ENCODE results near the gene PCGF1.

Gene PCGF1

GRCh38 chr2:74515271-74515980 is 7.9 kb upstream of the PCGF1 start:
- no peak for DNase-seq (ENCODE audit: low spot score)

- no peak for DNase-seq (ENCODE audit: low spot score)
Measured at GRCh38 chr2:74514368-74515270, 7.1 kb upstream of the PCGF1 start, which contains the start of gene TLX2. Gene TLX2, plus strand, starts transcription at chr2:74514450. Its CDS starts 357 bp downstream, at chr2:74514807.

DNA sequence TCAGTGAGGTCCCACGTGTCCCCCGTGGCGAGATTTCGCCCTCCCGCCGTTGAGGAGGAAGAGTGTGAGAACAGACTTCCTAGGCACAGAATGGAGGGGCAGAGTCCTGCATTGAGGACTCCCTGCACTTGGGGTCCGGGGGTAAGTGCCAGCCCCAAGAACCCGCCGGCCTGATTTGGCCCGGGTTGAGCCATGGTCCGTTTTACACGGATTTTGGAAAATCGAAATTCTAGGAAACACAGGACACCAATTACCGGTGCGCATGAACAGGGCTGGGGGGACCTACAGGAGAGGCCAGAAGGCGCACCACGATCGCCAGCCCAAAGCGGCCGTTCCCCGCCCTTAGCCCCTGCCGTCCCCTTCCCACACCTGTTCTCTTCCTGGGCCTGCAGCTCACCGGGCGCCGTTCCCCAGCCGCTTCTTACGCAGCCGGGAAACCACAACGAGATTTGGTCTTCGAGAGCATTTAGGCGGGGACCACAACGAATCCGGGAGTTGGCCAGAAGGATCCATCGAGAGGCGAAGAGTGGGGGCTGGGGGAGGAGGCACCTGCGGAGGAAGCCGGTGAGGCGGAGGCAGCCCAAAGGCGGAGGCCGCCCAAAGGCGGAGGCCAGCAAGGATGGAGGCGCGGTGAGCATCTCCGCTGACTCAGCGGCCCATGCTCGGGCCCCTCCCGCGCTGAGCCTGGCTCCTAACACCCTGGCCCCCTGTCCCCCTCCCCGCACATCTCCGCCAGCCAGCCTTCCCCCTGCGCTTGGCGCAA is 6.3 kb upstream of the PCGF1 start:
- DNase-seq (ENCODE audit: low spot score): no peak

DNA sequence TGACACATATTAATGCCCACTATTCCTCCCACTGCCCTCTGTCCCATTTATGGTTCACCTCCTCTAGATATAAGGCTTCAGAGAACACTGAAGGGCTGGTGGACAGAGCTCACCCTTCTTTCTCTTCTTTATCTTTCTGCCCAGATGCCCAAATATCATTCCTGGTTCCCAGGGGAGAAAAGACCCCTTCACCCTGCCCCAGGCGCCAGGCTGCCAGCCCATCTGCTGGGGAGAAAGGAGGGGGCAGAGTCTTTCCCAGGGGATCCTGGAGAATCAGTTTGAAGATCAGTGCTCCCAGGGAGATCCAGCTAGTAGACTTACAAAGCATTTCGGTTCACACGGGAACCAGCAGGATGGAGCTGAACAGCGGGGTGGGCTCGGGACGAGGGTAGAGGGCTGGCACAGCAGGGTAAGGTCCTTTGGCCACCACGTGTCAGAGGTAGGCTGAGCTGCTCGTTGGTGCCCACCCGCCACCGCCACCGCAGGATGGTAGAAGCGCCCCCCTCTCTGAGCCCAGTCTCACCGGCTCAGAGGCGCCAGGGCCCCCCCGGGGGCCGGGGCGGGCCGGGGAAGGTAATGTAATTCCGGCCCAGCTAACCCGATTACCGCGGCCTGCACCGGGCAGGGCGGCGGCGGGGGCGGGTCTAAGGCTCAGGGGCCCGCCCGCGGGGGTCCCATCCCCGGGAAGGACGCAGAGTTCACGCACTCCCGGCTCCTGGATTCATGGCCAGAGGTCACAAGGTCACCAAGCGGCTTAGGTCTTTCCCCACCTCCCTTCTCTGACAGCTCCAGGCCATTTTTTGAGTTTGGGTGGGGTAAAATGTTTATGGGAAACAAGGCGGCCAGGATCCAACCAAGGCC is 5.5 kb upstream of the PCGF1 start:
- DNase-seq (ENCODE audit: low spot score): no peak

DNA sequence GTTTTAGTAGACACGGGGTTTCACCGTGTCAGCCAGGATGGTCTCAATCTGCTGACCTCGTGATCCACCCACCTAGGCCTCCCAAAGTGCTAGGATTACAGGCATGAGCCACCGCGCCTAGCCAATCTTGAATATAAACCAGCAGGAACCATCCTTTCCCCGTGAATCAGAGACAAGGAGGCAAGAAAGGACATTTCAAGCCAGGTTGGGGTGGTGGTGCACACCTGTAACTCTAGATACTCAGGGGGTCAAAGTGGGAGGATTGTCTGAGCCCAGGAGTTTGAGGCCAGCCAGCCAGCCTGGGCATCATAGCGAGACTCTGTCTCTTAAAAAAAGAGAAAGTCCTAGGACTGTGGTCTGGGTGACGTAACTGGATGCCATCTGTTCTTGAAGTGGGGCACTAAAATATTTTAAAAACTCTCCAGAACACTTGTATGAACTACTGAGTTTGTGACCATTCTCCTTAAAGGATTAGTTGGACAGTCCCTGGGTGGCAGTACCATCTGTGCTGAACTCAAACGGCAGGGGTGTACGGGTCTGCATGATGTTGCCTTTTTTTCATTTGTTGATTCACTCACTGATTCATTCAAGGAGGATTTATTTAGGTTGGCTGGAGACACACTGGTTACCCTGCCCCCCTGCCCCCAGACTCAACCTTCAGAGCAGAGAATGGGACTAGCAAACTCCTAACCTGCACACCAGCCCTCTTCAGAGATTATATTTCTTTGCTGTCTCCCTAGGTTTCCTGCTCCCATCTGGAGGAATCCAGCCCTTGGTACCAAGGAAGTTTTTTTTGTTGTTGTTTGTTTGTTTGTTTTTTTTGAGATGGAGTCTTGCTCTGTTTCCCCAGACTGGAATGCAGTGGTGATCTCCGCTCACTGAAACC is 3.9 kb upstream of the PCGF1 start:
- DNase-seq (ENCODE audit: low spot score): no peak

DNA sequence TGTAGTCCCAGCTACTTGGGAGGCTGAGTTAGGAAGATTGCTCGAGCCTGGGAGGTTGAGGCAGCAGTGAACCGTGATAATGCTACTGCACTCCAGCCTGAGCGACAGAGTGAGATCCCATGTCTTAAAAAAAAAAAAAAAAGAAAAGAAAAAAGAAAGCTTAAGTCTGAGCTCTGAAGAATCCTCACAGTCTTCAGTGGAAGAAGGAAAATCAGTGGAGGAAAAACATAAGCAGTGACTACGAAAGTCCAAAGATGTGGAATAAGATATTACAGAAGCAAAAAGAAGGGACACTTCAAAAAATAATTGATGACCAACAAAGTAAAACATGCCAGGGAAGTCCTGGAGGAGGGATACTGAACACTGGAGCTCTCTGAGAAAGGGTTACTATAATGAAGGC is 2.8 kb upstream of the PCGF1 start:
- DNase-seq (ENCODE audit: low spot score): no peak

DNA sequence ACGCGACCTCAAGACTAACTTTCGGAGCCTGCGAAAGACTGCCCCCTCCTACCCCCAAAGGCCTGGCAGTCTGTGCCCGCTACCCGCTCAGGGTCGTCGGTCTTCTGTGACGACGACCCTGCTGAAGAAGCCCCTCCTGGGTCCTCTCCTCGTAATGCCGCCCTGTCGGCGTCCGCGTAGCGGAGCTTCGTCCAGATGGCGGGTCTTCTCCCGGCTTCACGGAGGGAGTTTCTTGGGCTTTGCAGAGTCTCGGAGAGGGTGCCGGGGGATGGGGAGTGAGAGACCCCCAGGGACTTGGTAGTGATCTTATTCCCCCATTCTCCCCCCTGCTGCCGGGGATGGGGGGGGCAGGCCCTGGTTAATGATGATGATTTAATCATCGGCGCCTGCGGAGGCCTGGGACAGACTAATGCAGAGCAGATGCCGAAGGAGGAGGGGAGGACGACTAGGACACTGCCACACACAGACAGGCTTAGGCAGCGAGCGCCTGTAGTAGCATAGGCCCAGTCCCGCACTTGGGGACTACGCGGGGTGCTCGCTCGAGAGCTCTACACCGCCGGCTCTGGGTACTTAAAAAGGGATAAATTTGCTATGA is 528 bp upstream of the PCGF1 start:
- DNase-seq (ENCODE audit: low spot score): no peak

GRCh38 chr2:74505448-74506246 is 1.8 kb downstream of the PCGF1 start:
- DNase-seq (ENCODE audit: low spot score): no peak

GRCh38 chr2:74504591-74504990 is 2.9 kb downstream of the PCGF1 start:
- no peak for DNase-seq (ENCODE audit: low spot score)

- no peak for DNase-seq (ENCODE audit: low spot score)
Measured at GRCh38 chr2:74503506-74504475, 3.7 kb downstream of the PCGF1 start.

GRCh38 chr2:74502720-74503505 is 4.6 kb downstream of the PCGF1 start:
- DNase-seq (ENCODE audit: low spot score): peak; percentile 84

DNA sequence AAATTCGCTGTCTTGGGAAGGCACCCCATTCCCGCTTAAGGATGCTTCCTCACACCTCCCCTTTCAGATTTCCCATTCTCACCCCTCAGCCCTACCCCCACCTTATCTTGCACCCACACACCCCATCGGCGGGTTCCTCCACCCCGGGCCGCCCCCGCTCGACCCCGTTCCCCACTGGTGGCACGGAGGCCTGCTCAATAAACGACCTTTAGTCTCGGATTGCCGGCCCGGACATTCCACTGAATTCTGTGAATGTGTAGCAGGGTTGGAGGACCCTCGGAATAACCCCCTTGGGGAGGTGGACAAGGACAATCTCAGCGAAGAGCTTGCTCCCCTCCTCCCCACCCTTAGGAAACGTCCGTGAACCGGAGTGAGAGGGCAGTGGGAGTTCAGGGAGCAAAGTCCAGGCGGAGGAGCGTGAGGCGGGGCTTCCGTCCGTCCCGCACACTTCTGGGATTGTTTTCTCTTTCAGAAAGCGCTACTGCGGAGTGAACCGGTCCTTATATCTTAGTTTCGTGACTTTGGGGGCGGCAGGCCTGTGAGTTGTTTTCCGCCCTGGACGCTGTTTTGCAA is 5.3 kb downstream of the PCGF1 start:
- no peak for DNase-seq (ENCODE audit: low spot score)

DNA sequence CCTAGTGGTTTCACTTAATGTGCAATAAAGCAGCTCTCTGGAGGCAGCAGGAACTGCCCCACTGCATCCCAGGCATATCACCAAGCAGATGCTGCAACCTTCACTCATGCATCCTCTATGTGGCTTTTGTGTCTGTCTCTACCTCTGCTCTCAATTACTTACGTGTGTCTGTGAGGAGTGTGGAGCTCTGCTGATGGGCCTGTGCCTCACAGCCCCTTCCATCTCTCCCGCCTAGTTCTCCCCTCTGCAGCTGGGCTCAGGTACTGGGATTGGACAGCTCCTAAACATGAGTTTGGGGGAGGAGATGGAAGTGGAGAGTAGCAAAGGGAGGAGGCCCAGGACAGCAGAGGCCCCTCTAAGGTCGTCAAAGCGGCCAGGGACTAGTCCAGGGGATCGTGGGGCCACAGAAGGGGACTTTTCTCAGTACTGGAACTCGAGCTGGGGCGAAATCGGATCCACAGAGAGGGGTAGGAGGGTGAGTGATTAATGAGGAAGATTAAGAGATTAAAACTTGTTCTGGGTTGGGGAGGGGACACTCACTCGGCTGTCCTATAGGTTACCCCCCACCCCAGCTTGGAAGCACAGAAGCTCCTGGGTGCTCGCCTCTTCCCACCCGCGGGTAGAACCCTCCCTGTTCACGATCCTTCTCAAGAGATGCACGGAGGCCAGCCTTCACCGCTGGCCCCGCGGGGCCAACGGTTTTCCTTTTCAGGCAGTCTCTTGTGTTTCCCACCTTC is 6.0 kb downstream of the PCGF1 start:
- DNase-seq (ENCODE audit: low spot score): no peak

DNA sequence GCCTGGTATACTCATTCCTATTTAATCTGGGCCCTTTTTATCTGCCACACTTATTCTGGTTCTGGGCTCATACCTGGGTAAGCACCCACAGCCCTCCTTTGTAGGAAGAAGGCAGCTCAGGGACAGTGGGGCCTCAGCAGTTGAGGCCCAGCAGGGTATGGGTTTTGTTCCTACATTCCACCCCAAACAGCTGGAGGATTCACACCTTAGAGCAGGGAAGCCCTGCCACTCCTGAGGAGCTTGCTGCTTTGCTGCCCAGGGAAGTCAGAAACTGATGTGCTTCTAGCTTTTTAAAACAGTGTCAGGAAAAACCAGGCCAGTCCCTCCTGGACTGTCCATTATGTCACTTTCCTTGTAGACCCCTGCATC is 6.9 kb downstream of the PCGF1 start:
- no peak for DNase-seq (ENCODE audit: low spot score)

DNA sequence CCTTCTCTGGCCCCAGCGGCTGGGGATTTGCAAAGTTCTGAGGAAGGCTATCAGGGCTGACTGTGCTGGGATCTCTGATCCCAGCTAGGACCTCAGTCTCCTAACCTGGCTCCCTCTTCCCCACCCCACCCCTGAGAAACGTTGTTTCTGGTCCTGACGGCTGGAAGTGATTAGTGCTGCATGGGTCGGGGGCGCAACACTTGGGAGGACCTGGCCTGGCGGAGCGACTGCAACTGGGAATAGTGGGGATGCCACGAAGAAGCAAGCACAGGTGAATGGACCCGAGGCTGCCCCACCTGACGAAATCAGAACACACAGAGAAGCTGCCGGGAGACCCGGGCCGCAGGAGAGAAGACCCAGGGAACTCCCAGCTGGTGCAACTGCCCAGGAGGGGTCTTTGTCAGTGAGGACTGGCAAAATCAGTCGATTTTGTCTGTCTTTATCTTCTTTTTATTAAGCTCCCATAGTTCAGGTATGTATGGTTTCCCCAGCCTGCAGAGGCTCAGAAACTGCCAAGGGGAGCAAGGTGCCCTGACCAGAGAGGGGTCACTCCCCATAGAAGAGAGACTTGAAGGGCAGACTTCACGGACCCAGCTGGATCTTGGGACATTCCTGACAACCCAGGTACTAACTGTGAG is 7.4 kb downstream of the PCGF1 start:
- DNase-seq (ENCODE audit: low spot score): no peak

Measured in COLO829 (cell line).